B cell (primary cell): ENCODE results near the gene SP8. TPM values are rescaled to one million over a fixed set of nuclear protein-coding genes. Genes with fewer than 3 reads are reported as not detected.
A peak's percentile ranks its signal among the peaks of the same experiment; 100 is the strongest.

Experiments
- ATAC-seq: fragments of 200-7000 bp; cut with Tn5 transposase; one replicate; pipeline ENCODE4 v1.10.0; 2021; ENCODE audit warnings: low read depth, mild to moderate bottlenecking, moderate number of reproducible peaks, moderate library complexity
- CTCF ChIA-PET: fragments of 350-600 bp; sonication (Branson Sonifier 250); formaldehyde crosslinking; loops from one replicate; lab custom pipeline; 2021; ENCODE audit warnings: antibody characterized with exemption, inconsistent platforms; lab: Charles Lee
- POLR2A ChIA-PET: fragments of 350-600 bp; sonication (Branson Sonifier 250); formaldehyde crosslinking; loops from one replicate; lab custom pipeline; 2021; ENCODE audit warnings: antibody characterized with exemption; lab: Charles Lee
- DNase-seq: peaks from one replicate; pipeline ENCODE4 v3.0.0; 2013
- H2AFZ ChIP-seq: 2 replicates; pipeline ENCODE4 v1.6.1; 2012; ENCODE audit warnings: mild to moderate bottlenecking, low read depth, low read length; ENCODE audit not compliant: insufficient read depth, poor library complexity, severe bottlenecking
- H3K27ac ChIP-seq, 2 donors: 1 replicate in 1 of 2; 2 replicates in 1 of 2; pipeline ENCODE4 v1.5.1; 2012 to 2013; ENCODE audit warnings: low read length in 2 of 2, mild to moderate bottlenecking in 2 of 2, moderate library complexity in 1 of 2
- H3K27me3 ChIP-seq, 4 experiments: fragments of 200-600 bp in 1 of 4; sonication (generic) in 1 of 4; replicated peaks in 1 of 4; 1 replicate in 2 of 4; 2 replicates in 2 of 4; pipeline versions ENCODE4 v1.6.1 to v1.7.0; 2013 to 2016; ENCODE audit warnings: low read length in 3 of 4, mild to moderate bottlenecking in 2 of 4, mixed read lengths in 1 of 4, moderate library complexity in 1 of 4; ENCODE audit not compliant: insufficient read depth in 4 of 4, control insufficient read depth in 3 of 4; ENCODE audit errors: control extremely low read depth in 1 of 4
- H3K36me3 ChIP-seq, 2 experiments: replicated peaks in 1 of 2; 1 replicate in 1 of 2; 2 replicates in 1 of 2; pipeline versions ENCODE4 v1.6.1 to v1.7.1; 2013; ENCODE audit warnings: low read length in 1 of 2; ENCODE audit not compliant: insufficient read depth in 2 of 2, control insufficient read depth in 1 of 2; ENCODE audit errors: control extremely low read depth in 1 of 2, extremely low read depth in 1 of 2
- H3K4me1 ChIP-seq, 2 donors: fragments of 200-600 bp in 1 of 2; sonication (generic) in 1 of 2; 1 replicate in 1 of 2; 2 replicates in 1 of 2; pipeline versions ENCODE4 v1.5.1 to v1.6.1; 2013 to 2017; ENCODE audit warnings: low read length in 2 of 2; ENCODE audit not compliant: control insufficient read depth in 2 of 2, insufficient read depth in 2 of 2
- H3K4me2 ChIP-seq: replicated peaks from 2 replicates; pipeline ENCODE3; 2012; ENCODE audit warnings: mild to moderate bottlenecking, low read depth, low read length; ENCODE audit not compliant: poor library complexity, severe bottlenecking
- H3K4me3 ChIP-seq, 5 experiments: fragments of 200-600 bp in 1 of 5; sonication (generic) in 1 of 5; 1 replicate in 3 of 5; 2 replicates in 2 of 5; pipeline versions ENCODE4 v1.5.1 to v1.7.0; 2011 to 2016; ENCODE audit warnings: low read length in 4 of 5, mild to moderate bottlenecking in 4 of 5, low read depth in 2 of 5, control low read depth in 1 of 5, moderate library complexity in 1 of 5; ENCODE audit not compliant: insufficient read depth in 1 of 5; ENCODE audit errors: control extremely low read depth in 1 of 5, extremely low read depth in 1 of 5
- H3K79me2 ChIP-seq: fragments of 200-600 bp; sonication (generic); one replicate; pipeline ENCODE4 v1.6.0; 2016; ENCODE audit warnings: low read length; ENCODE audit not compliant: control insufficient read depth, insufficient read depth
- H3K9ac ChIP-seq: fragments of 200-600 bp; sonication (generic); 2 replicates; pipeline ENCODE4 v1.6.1; 2017; ENCODE audit warnings: mild to moderate bottlenecking, low read length, moderate library complexity
- H3K9me3 ChIP-seq, 3 donors: one replicate each; pipeline versions ENCODE4 v1.6.1 to v1.7.1; 2013; ENCODE audit warnings: low read length in 2 of 3; ENCODE audit not compliant: control insufficient read depth in 2 of 3, insufficient read depth in 1 of 3; ENCODE audit errors: control extremely low read depth in 1 of 3
- H4K20me1 ChIP-seq: 2 replicates; pipeline ENCODE4 v1.6.0; 2012; ENCODE audit warnings: mild to moderate bottlenecking, low read length; ENCODE audit not compliant: insufficient read depth, control insufficient read depth, poor library complexity, severe bottlenecking
- H3K27ac Mint-ChIP-seq: one replicate; pipeline ENCODE4 v1.8.0; 2021; ENCODE audit warnings: mixed read lengths
- H3K27me3 Mint-ChIP-seq: one replicate; pipeline ENCODE4 v1.8.0; 2021; ENCODE audit warnings: mixed read lengths
- H3K4me1 Mint-ChIP-seq: one replicate; pipeline ENCODE4 v1.8.0; 2021; ENCODE audit warnings: mixed read lengths
- H3K4me3 Mint-ChIP-seq: one replicate; pipeline ENCODE4 v1.8.0; 2021; ENCODE audit warnings: mixed read lengths
- H3K9me3 Mint-ChIP-seq: one replicate; pipeline ENCODE4 v1.8.0; 2022; ENCODE audit warnings: mixed read lengths; ENCODE audit not compliant: insufficient read depth
- CTCF ChIP-seq: fragments of 200-600 bp; IDR thresholded peaks from one replicate; pipeline ENCODE4 v1.8.0; 2022; ENCODE audit warnings: antibody characterized with exemption, mild to moderate bottlenecking
- EZH2 ChIP-seq: IDR thresholded peaks from 2 replicates; pipeline ENCODE4 v1.6.1; 2012; ENCODE audit warnings: borderline replicate concordance, low read depth, mild to moderate bottlenecking, moderate library complexity, low read length; ENCODE audit not compliant: insufficient read depth, poor library complexity, severe bottlenecking
- WGBS: methylation state at CpG from one replicate; pipeline ENCODE4 v1.1.5; 2013; ENCODE audit warnings: missing lambda C conversion rate; ENCODE audit not compliant: insufficient coverage; 5-methylcytosine and 5-hydroxymethylcytosine counted together
- intact Hi-C: fragments of 100-400 bp; cut with micrococcal nuclease; formaldehyde crosslinking; loops from one replicate; pipeline ENCODE4 v1.10.0; 2022
- polyA plus RNA-seq: library from polyadenylated mRNA; depleted of rRNA; stranded (reverse); fragments of >200 nt; gene quantifications from 2 replicates; pipeline ENCODE4 v1.2.3, GENCODE V29; 2012
- total RNA-seq, 2 donors: library from RNA; stranded (reverse); fragments of 120-200 nt in 1 of 2; gene quantifications; 1 replicate in 1 of 2; 2 replicates in 1 of 2; pipeline versions ENCODE4 v1.2.3 to v1.2.4, GENCODE V29; 2013 to 2022

The SP8 gene
- total and polyA plus RNA-seq, 2 donors (not counting 1 experiment from before 2014, with no cell fraction given): not detected

- peaks cover 66% of the 10 kb centered on the region for H3K27me3 Mint-ChIP-seq
- H3K4me3 Mint-ChIP-seq: peak overlapping the region; percentile 83
- peak overlapping the region; percentile 26 for H3K27ac Mint-ChIP-seq
- DNase-seq: peak; percentile 42
- Histone ChIP-seq H3K4me3 (peak overlapping the region in 1 of 5 experiments; percentile 23), H3K9me3 (peaks cover 0 to 23% (median 0%) of the 10 kb centered on the region in 3 donors), H3K27me3 (peaks cover 1 to 63% (median 53%) of the 10 kb centered on the region in 4 experiments), H2AFZ (no peak overlapping the region), H3K36me3 (no peaks in the 10 kb centered on the region), H4K20me1 (no peaks in the 10 kb centered on the region), H3K4me1 (peaks cover 10 to 23% of the 10 kb centered on the region in 2 donors), H3K27ac (no peak overlapping the region), H3K9ac (no peak overlapping the region), H3K4me2 (peak overlapping the region; percentile 66), H3K79me2 (no peaks in the 10 kb centered on the region)
- no peak for TF ChIP-seq EZH2
- TF ChIP-seq CTCF: no peak
- ATAC-seq: no peak
- intact Hi-C loops: no loop called here
- POLR2A ChIA-PET: no interaction called here
- 4% methylated on average over 26 of the region's 30 CpGs for WGBS
- CTCF ChIA-PET: no interaction called here
- peaks cover 2% of the 10 kb centered on the region for H3K9me3 Mint-ChIP-seq
- peaks cover 11% of the 10 kb centered on the region for H3K4me1 Mint-ChIP-seq
Measured at GRCh38 chr7:20777377-20778062, 9.2 kb downstream of the SP8 start.

GRCh38 chr7:20776942-20777341 is 9.7 kb downstream of the SP8 start:
- H3K4me1 Mint-ChIP-seq: peaks cover 11% of the 10 kb centered on the region
- H3K9me3 Mint-ChIP-seq: peaks cover 2% of the 10 kb centered on the region
- Histone ChIP-seq H3K4me2 (no peak overlapping the region), H3K9ac (no peak overlapping the region), H3K4me3 (no peak overlapping the region), H3K27ac (no peak overlapping the region), H3K4me1 (peaks cover 10 to 23% of the 10 kb centered on the region in 2 donors), H3K36me3 (no peaks in the 10 kb centered on the region), H2AFZ (no peak overlapping the region), H3K79me2 (no peaks in the 10 kb centered on the region), H3K27me3 (peaks cover 0 to 61% (median 51%) of the 10 kb centered on the region in 4 experiments), H4K20me1 (no peaks in the 10 kb centered on the region), H3K9me3 (peaks cover 0 to 23% (median 0%) of the 10 kb centered on the region in 3 donors)
- H3K27me3 Mint-ChIP-seq: peaks cover 69% of the 10 kb centered on the region
- H3K4me3 Mint-ChIP-seq: peak overlapping the region; percentile 83
- ChIA-PET POLR2A (no interaction called here), CTCF (no interaction called here)
- no peak for TF ChIP-seq EZH2
- no peak for TF ChIP-seq CTCF
- ATAC-seq (no peak), DNase-seq (no peak)
- intact Hi-C loops: no loop called here
- WGBS: 12% methylated on average over 6 of the region's 10 CpGs
- H3K27ac Mint-ChIP-seq: no peak overlapping the region
